Endothelial cell of umbilical vein (primary cell): ENCODE data around the gene PLEKHA5. TPM values are rescaled to one million over a fixed set of nuclear protein-coding genes. Genes with fewer than 3 reads are reported as not detected.

Source experiments
- BruUV-seq: library from RNA; stranded (reverse); fragments of 400-500 nt; replicated peaks from 2 replicates; lab custom pipeline; 2021; lab: Mats Ljungman, UMichigan
- CTCF ChIA-PET: fragments of 300-600, 350-600 bp; sonication (Branson Sonifier 250); formaldehyde crosslinking; loops from one replicate; lab custom pipeline; 2021; ENCODE audit warnings: antibody characterized with exemption, inconsistent platforms; lab: Charles Lee
- POLR2A ChIA-PET: fragments of 300-600, 350-600 bp; sonication (Branson Sonifier 250); formaldehyde crosslinking; loops from one replicate; lab custom pipeline; 2021; ENCODE audit warnings: antibody characterized with exemption, inconsistent platforms; lab: Charles Lee
- DNase-seq: peaks from one replicate; pipeline ENCODE4 v3.0.0-alpha.2; 2011; ENCODE audit warnings: low read depth, low spot score
- FAIRE-seq: peaks from 2 replicates; lab custom pipeline; 2011; peaks lifted over from hg19 to GRCh38; lab: Jason Lieb, UNC
- H2AFZ ChIP-seq: 2 replicates; pipeline ENCODE4 v1.6.0; 2012; ENCODE audit warnings: low read depth, low read length, control low read depth, inconsistent platforms
- H3K27ac ChIP-seq: 2 replicates; pipeline ENCODE4 v1.5.1; 2011; ENCODE audit warnings: low read depth, mild to moderate bottlenecking, control low read depth, low read length, moderate library complexity; ENCODE audit not compliant: insufficient read depth
- H3K27me3 ChIP-seq, 2 experiments: 2 replicates each; pipeline versions ENCODE4 v1.6.0 to v1.6.1; 2011; ENCODE audit warnings: low read length in 2 of 2, mixed read lengths in 1 of 2; ENCODE audit not compliant: control insufficient read depth in 2 of 2, insufficient read depth in 2 of 2
- H3K36me3 ChIP-seq, 2 experiments: 2 replicates in 1 of 2; 3 replicates in 1 of 2; pipeline ENCODE4 v1.5.1; 2011; ENCODE audit warnings: low read length in 2 of 2, mild to moderate bottlenecking in 1 of 2, moderate library complexity in 1 of 2; ENCODE audit not compliant: control insufficient read depth in 2 of 2, insufficient read depth in 2 of 2; ENCODE audit errors: extremely low read depth in 1 of 2
- H3K4me1 ChIP-seq: 3 replicates; pipeline ENCODE4 v1.5.1; 2011; ENCODE audit warnings: mild to moderate bottlenecking, low read length; ENCODE audit not compliant: control insufficient read depth, insufficient read depth; ENCODE audit errors: extremely low read depth
- H3K4me2 ChIP-seq: 2 replicates; pipeline ENCODE4 v1.6.1; 2011; ENCODE audit warnings: low read length, control low read depth, mixed read lengths; ENCODE audit not compliant: insufficient read depth
- H3K4me3 ChIP-seq, 3 experiments: fragments of 200-600 bp in 1 of 3; sonication (generic), shearing (Covaris generic) in 1 of 3; replicated peaks in 1 of 3; 2 replicates each; pipeline ENCODE4 v1.5.1; 2011 to 2016; ENCODE audit warnings: control low read depth in 3 of 3, low read length in 3 of 3, mild to moderate bottlenecking in 2 of 3, inconsistent platforms in 1 of 3, low read depth in 1 of 3, moderate library complexity in 1 of 3; ENCODE audit not compliant: insufficient read depth in 1 of 3
- H3K79me2 ChIP-seq: 2 replicates; pipeline ENCODE4 v1.6.0; 2012; ENCODE audit warnings: low read length, inconsistent platforms; ENCODE audit not compliant: control insufficient read depth, insufficient read depth
- H3K9ac ChIP-seq: replicated peaks from 2 replicates; pipeline ENCODE3; 2011; ENCODE audit warnings: low read length, control low read depth; ENCODE audit not compliant: insufficient read depth; ENCODE audit errors: extremely low read depth
- H3K9me1 ChIP-seq: replicated peaks from 3 replicates; pipeline ENCODE4 v1.6.0; 2011; ENCODE audit warnings: mild to moderate bottlenecking, low read length; ENCODE audit not compliant: control insufficient read depth, insufficient read depth; ENCODE audit errors: extremely low read depth
- H3K9me3 ChIP-seq: replicated peaks from 2 replicates; pipeline ENCODE4 v1.5.1; 2012; ENCODE audit warnings: low read length, inconsistent platforms; ENCODE audit not compliant: control insufficient read depth, insufficient read depth
- H4K20me1 ChIP-seq: replicated peaks from 2 replicates; pipeline ENCODE3; 2011; ENCODE audit warnings: mild to moderate bottlenecking, low read length; ENCODE audit not compliant: control insufficient read depth, insufficient read depth; ENCODE audit errors: extremely low read depth
- CTCF ChIP-seq, 2 donors: IDR thresholded peaks; 1 replicate in 1 of 2; 2 replicates in 1 of 2; pipeline ENCODE4 v1.5.1; 2011; ENCODE audit warnings: low read length in 2 of 2, mild to moderate bottlenecking in 2 of 2, moderate library complexity in 2 of 2, control low read depth in 1 of 2, inconsistent platforms in 1 of 2, low read depth in 1 of 2; ENCODE audit not compliant: insufficient read depth in 1 of 2; ENCODE audit errors: extremely low read depth in 1 of 2
- EZH2 ChIP-seq: IDR thresholded peaks from 2 replicates; pipeline ENCODE4 v1.6.1; 2012; ENCODE audit warnings: borderline replicate concordance, low read depth, mild to moderate bottlenecking, moderate library complexity, low read length, inconsistent platforms; ENCODE audit not compliant: severe bottlenecking
- FOS ChIP-seq: IDR thresholded peaks from 2 replicates; pipeline ENCODE4 v1.6.1; 2011; ENCODE audit warnings: mild to moderate bottlenecking, low read length, moderate library complexity, borderline replicate concordance; ENCODE audit not compliant: insufficient read depth
- GATA2 ChIP-seq: IDR thresholded peaks from 2 replicates; pipeline ENCODE4 v1.7.0; 2011; ENCODE audit warnings: low read depth, mild to moderate bottlenecking, moderate library complexity, mixed read lengths, low read length; ENCODE audit not compliant: insufficient read length, insufficient read depth
- JUN ChIP-seq: IDR thresholded peaks from 2 replicates; pipeline ENCODE4 v1.6.1; 2011; ENCODE audit warnings: borderline replicate concordance, low read depth; ENCODE audit not compliant: insufficient read length, insufficient read depth
- MAX ChIP-seq: IDR thresholded peaks from 2 replicates; pipeline ENCODE4 v1.6.1; 2011; ENCODE audit not compliant: insufficient read depth, insufficient read length
- MYC ChIP-seq: IDR thresholded peaks from one replicate; pipeline ENCODE4 v1.6.1; 2011; ENCODE audit warnings: mild to moderate bottlenecking, low read depth, low read length
- POLR2A ChIP-seq: IDR thresholded peaks from 2 replicates; pipeline ENCODE4 v1.6.1; 2012; ENCODE audit warnings: low read depth, mild to moderate bottlenecking, control low read depth, low read length
- POLR2AphosphoS5 ChIP-seq: IDR thresholded peaks from 2 replicates; pipeline ENCODE4 v1.6.1; 2012; ENCODE audit warnings: low read depth, mild to moderate bottlenecking, control low read depth, low read length, moderate library complexity; ENCODE audit not compliant: insufficient read depth
- dilution Hi-C: fragments of 300-500 bp; cut with MboI; formaldehyde crosslinking; loops from one replicate; pipeline ENCODE4 v1.15.0; 2019; ENCODE audit warnings: low sequenced_read_pairs; ENCODE audit not compliant: extremely low pct_ligation_motif_present
- intact Hi-C: fragments of 100-400 bp; cut with micrococcal nuclease; formaldehyde crosslinking; loops from one replicate; pipeline ENCODE4 v1.10.0; 2022
- polyA plus RNA-seq, 4 experiments: library from polyadenylated mRNA; depleted of rRNA in 3 of 4; stranded (reverse) in 3 of 4; unstranded in 1 of 4; fragments of >200 nt; gene quantifications; 2 replicates each; pipeline versions ENCODE4 v1.2.1 to v1.2.3, GENCODE V29; 2011 to 2012; ENCODE audit warnings: missing spikeins in 1 of 4
- total RNA-seq: library from RNA; stranded (reverse); gene quantifications from 2 replicates; pipeline ENCODE4 v1.2.3, GENCODE V29; 2021

PLEKHA5 gene
- total and polyA plus RNA-seq, 2 donors (not counting 3 experiments of a cell fraction or from before 2014, with no cell fraction given): 2.5 to 12.7 TPM

- Histone ChIP-seq H3K9ac (no peak overlapping the region), H4K20me1 (no peaks in the 10 kb centered on the region), H3K4me3 (no peak overlapping the region), H3K79me2 (no peaks in the 10 kb centered on the region), H3K9me1 (no peaks in the 10 kb centered on the region), H3K4me2 (no peak overlapping the region), H3K27me3 (no peaks in the 10 kb centered on the region), H2AFZ (no peak overlapping the region), H3K9me3 (no peaks in the 10 kb centered on the region), H3K4me1 (no peaks in the 10 kb centered on the region), H3K36me3 (no peaks in the 10 kb centered on the region), H3K27ac (no peak overlapping the region)
- BruUV-seq: no TSS peak
- intact Hi-C loops (no loop called here), dilution Hi-C loops (no loop called here)
- DNase-seq (no peak), FAIRE-seq (no peak)
- TF ChIP-seq GATA2: no peak
- no peak for TF ChIP-seq JUN
- TF ChIP-seq POLR2AphosphoS5: no peak
- ChIA-PET CTCF (interaction anchor here (0.6 to 2.1 kb wide), 4 partner anchors 9 to 1045 kb away, joined by 3 to 9 read pairs (median 4); no protein-coding TSS in a partner anchor), POLR2A (no interaction called here)
These were observed 97.8 kb downstream of the PLEKHA5 start for GRCh38 chr12:19227190-19227879.

DNA sequence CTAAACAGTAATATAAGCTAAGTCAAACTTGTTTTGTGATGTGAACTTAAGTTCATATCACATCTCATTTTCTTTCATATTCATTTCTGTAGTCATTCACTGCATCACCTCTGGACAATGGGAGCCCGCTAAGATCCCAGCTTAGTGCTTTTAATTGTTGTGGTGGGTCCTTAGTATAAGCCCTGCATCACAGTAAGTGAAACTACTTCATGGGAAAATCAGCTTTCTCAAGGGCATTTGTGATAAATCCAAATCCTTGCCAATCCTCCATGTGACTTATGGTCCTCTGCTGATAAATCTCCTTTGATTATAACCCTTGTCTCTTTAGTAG is 98.3 kb downstream of the PLEKHA5 start:
- Histone ChIP-seq H3K27ac (no peak overlapping the region), H3K9ac (no peak overlapping the region), H3K79me2 (no peaks in the 10 kb centered on the region), H3K4me3 (no peak overlapping the region), H3K9me3 (no peaks in the 10 kb centered on the region), H3K4me2 (no peak overlapping the region), H3K27me3 (no peaks in the 10 kb centered on the region), H4K20me1 (no peaks in the 10 kb centered on the region), H2AFZ (no peak overlapping the region), H3K9me1 (no peaks in the 10 kb centered on the region), H3K4me1 (no peaks in the 10 kb centered on the region), H3K36me3 (no peaks in the 10 kb centered on the region)
- intact Hi-C loops: no loop called here
- no peak for TF ChIP-seq FOS
- no peak for TF ChIP-seq MYC
- TF ChIP-seq CTCF (IDR thresholded peaks at IDR 0.05; ENCODE audit: extremely low read depth in 1 of 2, insufficient read depth in 1 of 2, low read depth in 1 of 2, low read length in 2 of 2): no peak
- no peak for TF ChIP-seq MAX
- TF ChIP-seq POLR2A: no peak
- no peak for TF ChIP-seq EZH2
- no peak for TF ChIP-seq JUN
- TF ChIP-seq GATA2: no peak
- TF ChIP-seq POLR2AphosphoS5: no peak
- ChIA-PET CTCF (interaction anchor here (1.5 to 2.1 kb wide), 3 partner anchors 9 to 13 kb away, joined by 3 to 9 read pairs (median 6); no protein-coding TSS in a partner anchor), POLR2A (no interaction called here)
- DNase-seq (no peak), FAIRE-seq (no peak)
- BruUV-seq: no TSS peak
- dilution Hi-C loops: no loop called here
